Astrocyte (in vitro differentiated cells and primary cell): ENCODE measurements around the gene EPX. TPM values are rescaled to one million over a fixed set of nuclear protein-coding genes. Genes with fewer than 3 reads are reported as not detected.

Source experiments
- DNase-seq: peaks from one replicate; pipeline ENCODE4 v3.0.0-alpha.2; 2010; ENCODE audit warnings: low read depth
- FAIRE-seq: peaks from 2 replicates; lab custom pipeline; 2011; peaks lifted over from hg19 to GRCh38; lab: Jason Lieb, UNC
- H2AFZ ChIP-seq: 2 replicates; pipeline ENCODE4 v1.6.0; 2012; ENCODE audit warnings: low read depth, low read length, inconsistent platforms
- H3K27ac ChIP-seq: 2 replicates; pipeline ENCODE4 v1.5.1; 2011; ENCODE audit warnings: low read depth, low read length, inconsistent platforms
- H3K27me3 ChIP-seq: 2 replicates; pipeline ENCODE4 v1.6.0; 2011; ENCODE audit warnings: low read length, inconsistent platforms; ENCODE audit not compliant: insufficient read depth
- H3K36me3 ChIP-seq: 2 replicates; pipeline ENCODE4 v1.5.1; 2011; ENCODE audit warnings: low read length, inconsistent platforms; ENCODE audit not compliant: insufficient read depth
- H3K4me1 ChIP-seq: 2 replicates; pipeline ENCODE4 v1.5.1; 2011; ENCODE audit warnings: low read length, inconsistent platforms; ENCODE audit not compliant: insufficient read depth
- H3K4me2 ChIP-seq: 2 replicates; pipeline ENCODE4 v1.6.0; 2012; ENCODE audit warnings: low read length, inconsistent platforms
- H3K4me3 ChIP-seq: 2 replicates; pipeline ENCODE4 v1.5.1; 2011; ENCODE audit warnings: low read depth, mild to moderate bottlenecking, low read length, inconsistent platforms; ENCODE audit not compliant: insufficient read depth
- H3K79me2 ChIP-seq: 2 replicates; pipeline ENCODE4 v1.6.0; 2012; ENCODE audit warnings: mild to moderate bottlenecking, low read length, inconsistent platforms; ENCODE audit not compliant: insufficient read depth
- H3K9ac ChIP-seq: 2 replicates; pipeline ENCODE4 v1.6.0; 2012; ENCODE audit warnings: mild to moderate bottlenecking, low read length, inconsistent platforms
- H3K9me3 ChIP-seq: 2 replicates; pipeline ENCODE4 v1.5.1; 2012; ENCODE audit warnings: low read depth, mild to moderate bottlenecking, low read length, inconsistent platforms; ENCODE audit not compliant: insufficient read depth
- H4K20me1 ChIP-seq: 2 replicates; pipeline ENCODE4 v1.6.0; 2012; ENCODE audit warnings: low read length, inconsistent platforms; ENCODE audit not compliant: insufficient read depth
- H3K27ac Mint-ChIP-seq: one replicate; pipeline ENCODE4 v1.8.0; 2021; ENCODE audit warnings: mild to moderate bottlenecking, mixed read lengths; ENCODE audit not compliant: unreplicated experiment
- H3K27me3 Mint-ChIP-seq: one replicate; pipeline ENCODE4 v1.8.0; 2021; ENCODE audit warnings: low read depth, mixed read lengths; ENCODE audit not compliant: unreplicated experiment
- H3K36me3 Mint-ChIP-seq: one replicate; pipeline ENCODE4 v1.8.0; 2021; ENCODE audit warnings: low read depth, mixed read lengths; ENCODE audit not compliant: unreplicated experiment
- H3K4me1 Mint-ChIP-seq: one replicate; pipeline ENCODE4 v1.8.0; 2021; ENCODE audit warnings: low read depth, mixed read lengths; ENCODE audit not compliant: unreplicated experiment
- H3K4me3 Mint-ChIP-seq: one replicate; pipeline ENCODE4 v1.8.0; 2021; ENCODE audit warnings: mild to moderate bottlenecking, moderate library complexity, mixed read lengths; ENCODE audit not compliant: unreplicated experiment
- H3K9me3 Mint-ChIP-seq: one replicate; pipeline ENCODE4 v1.8.0; 2021; ENCODE audit warnings: mild to moderate bottlenecking, mixed read lengths; ENCODE audit not compliant: unreplicated experiment
- CTCF ChIP-seq: IDR thresholded peaks from 2 replicates; pipeline ENCODE4 v1.5.1; 2011; ENCODE audit warnings: low read depth, mild to moderate bottlenecking, inconsistent platforms, low read length, moderate library complexity; ENCODE audit not compliant: insufficient read depth
- EZH2 ChIP-seq: IDR thresholded peaks from 2 replicates; pipeline ENCODE4 v1.6.1; 2012; ENCODE audit warnings: mild to moderate bottlenecking, low read length, inconsistent platforms; ENCODE audit not compliant: insufficient read depth
- total RNA-seq: library from RNA; stranded (reverse); gene quantifications from 2 replicates; pipeline ENCODE4 v1.2.1, GENCODE V29; 2021

EPX gene
- total RNA-seq, 1 donor from 2014 or later, result not detected

- Histone ChIP-seq H3K4me2 (no peak overlapping the region), H2AFZ (no peak overlapping the region), H3K4me3 (no peak overlapping the region), H3K9me3 (no peaks in the 10 kb centered on the region), H3K4me1 (no peaks in the 10 kb centered on the region), H3K27me3 (peaks cover 50% of the 10 kb centered on the region), H3K9ac (no peak overlapping the region), H3K27ac (no peak overlapping the region), H3K79me2 (no peaks in the 10 kb centered on the region), H3K36me3 (no peaks in the 10 kb centered on the region), H4K20me1 (no peaks in the 10 kb centered on the region)
- TF ChIP-seq EZH2 (no peak), CTCF (no peak)
- Mint-ChIP-seq H3K27ac (no peak overlapping the region), H3K9me3 (peaks cover 4% of the 10 kb centered on the region), H3K4me3 (no peak overlapping the region), H3K36me3 (peaks cover 5% of the 10 kb centered on the region), H3K4me1 (no peaks in the 10 kb centered on the region), H3K27me3 (peaks cover 70% of the 10 kb centered on the region)
- no peak for DNase-seq
- no peak for FAIRE-seq
These were observed 39.5 kb upstream of the EPX start for GRCh38 chr17:58153046-58153445.

GRCh38 chr17:58153671-58154070 lies 38.9 kb upstream of the EPX start:
- H3K4me2 ChIP-seq, result no peak overlapping the region
- H3K27me3 ChIP-seq, result peaks cover 52% of the 10 kb centered on the region
- TF ChIP-seq CTCF (no peak), EZH2 (no peak)
- Mint-ChIP-seq H3K4me1 (no peaks in the 10 kb centered on the region), H3K36me3 (peaks cover 5% of the 10 kb centered on the region), H3K27me3 (peaks cover 64% of the 10 kb centered on the region), H3K4me3 (no peak overlapping the region), H3K9me3 (peaks cover 4% of the 10 kb centered on the region), H3K27ac (no peak overlapping the region)
- DNase-seq, result no peak
- H3K9me3 ChIP-seq, result no peaks in the 10 kb centered on the region
- H3K4me1 ChIP-seq, result no peaks in the 10 kb centered on the region
- H3K4me3 ChIP-seq, result no peak overlapping the region
- no peaks in the 10 kb centered on the region for H4K20me1 ChIP-seq
- H3K36me3 ChIP-seq, result no peaks in the 10 kb centered on the region
- H3K9ac ChIP-seq, result no peak overlapping the region
- H3K79me2 ChIP-seq, result no peaks in the 10 kb centered on the region
- no peak overlapping the region for H3K27ac ChIP-seq
- no peak for FAIRE-seq
- H2AFZ ChIP-seq, result no peak overlapping the region

GRCh38 chr17:58156839-58157803 lies 35.4 kb upstream of the EPX start:
- Histone ChIP-seq H3K4me1 (no peaks in the 10 kb centered on the region), H3K9me3 (no peaks in the 10 kb centered on the region), H3K79me2 (no peaks in the 10 kb centered on the region), H2AFZ (peak overlapping the region; percentile 3), H3K4me3 (peak overlapping the region; percentile 22), H3K9ac (no peak overlapping the region), H3K4me2 (peak overlapping the region; percentile 76), H4K20me1 (no peaks in the 10 kb centered on the region), H3K36me3 (no peaks in the 10 kb centered on the region), H3K27me3 (peaks cover 57% of the 10 kb centered on the region), H3K27ac (no peak overlapping the region)
- Mint-ChIP-seq H3K27me3 (peaks cover 64% of the 10 kb centered on the region), H3K36me3 (peaks cover 5% of the 10 kb centered on the region), H3K27ac (no peak overlapping the region), H3K9me3 (peaks cover 4% of the 10 kb centered on the region), H3K4me1 (no peaks in the 10 kb centered on the region), H3K4me3 (peak overlapping the region; percentile 82)
- no peak for FAIRE-seq
- DNase-seq, result no peak
- peak; percentile 77 for TF ChIP-seq EZH2
- TF ChIP-seq CTCF, result no peak
